Inflammatory macrophage treated with lipopolysaccharide for 1 hour (primary cell): Measurements from ENCODE around the gene KCNH6.

ENCODE experiments used
- DNase-seq, 2 donors: peaks; one replicate each; pipeline ENCODE4 v3.0.0-alpha.2; 2020 to 2022

The KCNH6 gene

GRCh38 chr17:63534816-63535455 is 11.8 kb downstream of the KCNH6 start:
- DNase-seq = no peak

GRCh38 chr17:63535640-63536039 is 12.5 kb downstream of the KCNH6 start:
- no peak for DNase-seq

- DNase-seq = no peak
Observed at GRCh38 chr17:63537001-63537400, 13.8 kb downstream of the KCNH6 start.

GRCh38 chr17:63537991-63538692 is 15.0 kb downstream of the KCNH6 start:
- no peak for DNase-seq

- DNase-seq = no peak
Observed at GRCh38 chr17:63538693-63539595, 15.8 kb downstream of the KCNH6 start.

GRCh38 chr17:63540590-63540989 is 17.4 kb downstream of the KCNH6 start:
- no peak for DNase-seq

- no peak for DNase-seq
Observed at GRCh38 chr17:63542218-63542545, 19.0 kb downstream of the KCNH6 start.

- DNase-seq = no peak
Observed at GRCh38 chr17:63542942-63543821, 20.0 kb downstream of the KCNH6 start.

GRCh38 chr17:63543822-63544420 is 20.8 kb downstream of the KCNH6 start:
- no peak for DNase-seq

- DNase-seq = no peak
Observed at GRCh38 chr17:63544467-63545301, 21.5 kb downstream of the KCNH6 start.

GRCh38 chr17:63546308-63547082 is 23.3 kb downstream of the KCNH6 start:
- no peak for DNase-seq

- no peak for DNase-seq
Observed at GRCh38 chr17:63547083-63547523, 23.9 kb downstream of the KCNH6 start.

GRCh38 chr17:63549289-63549945 is 26.3 kb downstream of the KCNH6 start:
- no peak for DNase-seq

GRCh38 chr17:63549946-63550816 is 27.0 kb downstream of the KCNH6 start, which contains the start of gene DCAF7:
TSS of gene DCAF7 (plus strand) at chr17:63550477. CDS start at chr17:63550678, 201 bp downstream.
- DNase-seq = peak; percentile 99 to 100

- DNase-seq = peak; percentile 27 to 33
Observed at GRCh38 chr17:63550817-63551639, 27.9 kb downstream of the KCNH6 start.

GRCh38 chr17:63552211-63552610 is 29.1 kb downstream of the KCNH6 start:
- no peak for DNase-seq

GRCh38 chr17:63555500-63556156 is 32.5 kb downstream of the KCNH6 start:
- peak in 1 of 2 donors; percentile 39 for DNase-seq
